ENCODE measurements around the gene DESI2.
"Not testable (repeated sequence)": the region's sequence is repeated elsewhere in the genome, so short reads cannot be mapped to it uniquely, and the experiment has no call there.

The DESI2 gene

GRCh38 chr1:244654108-244655038, 1.4 kb downstream of the DESI2 start:
- no peak for TF ChIP-seq CTCF (IDR thresholded peaks at IDR 0.05)
- peaks cover 26 to 32% of the 10 kb centered on the region in 2 experiments for H3K4me1 ChIP-seq (ENCODE audit: control insufficient read depth in 1 of 2, insufficient read depth in 1 of 2, low read depth in 1 of 2, low read length in 1 of 2)
- H3K9me3 ChIP-seq, result no peaks in the 10 kb centered on the region
- H3K4me3 ChIP-seq (ENCODE audit: low read depth in 1 of 2, low read length in 1 of 2), result peak overlapping the region; percentile 78 to 91
- H3K36me3 ChIP-seq, result no peaks in the 10 kb centered on the region
- peak overlapping the region; percentile 93 for H3K27ac ChIP-seq
- no peaks in the 10 kb centered on the region for H3K27me3 ChIP-seq

- H3K9me3 ChIP-seq, result no peaks in the 10 kb centered on the region
- H3K27ac ChIP-seq, result no peak overlapping the region
- no peaks in the 10 kb centered on the region for H3K36me3 ChIP-seq
- H3K27me3 ChIP-seq, result no peaks in the 10 kb centered on the region
- no peak overlapping the region for H3K4me3 ChIP-seq (ENCODE audit: low read depth in 1 of 2, low read length in 1 of 2)
- peaks cover 26 to 32% of the 10 kb centered on the region in 2 experiments for H3K4me1 ChIP-seq (ENCODE audit: control insufficient read depth in 1 of 2, insufficient read depth in 1 of 2, low read depth in 1 of 2, low read length in 1 of 2)
- no peak for TF ChIP-seq CTCF (IDR thresholded peaks at IDR 0.05)
Measured at GRCh38 chr1:244655186-244655585, 2.3 kb downstream of the DESI2 start.

- no peak for TF ChIP-seq CTCF (IDR thresholded peaks at IDR 0.05)
- H3K4me1 ChIP-seq (ENCODE audit: control insufficient read depth in 1 of 2, insufficient read depth in 1 of 2, low read depth in 1 of 2, low read length in 1 of 2), result peaks cover 20 to 26% of the 10 kb centered on the region in 2 experiments
- no peak overlapping the region for H3K4me3 ChIP-seq (ENCODE audit: low read depth in 1 of 2, low read length in 1 of 2)
- H3K9me3 ChIP-seq, result no peaks in the 10 kb centered on the region
- H3K27ac ChIP-seq, result no peak overlapping the region
- no peaks in the 10 kb centered on the region for H3K36me3 ChIP-seq
- H3K27me3 ChIP-seq, result no peaks in the 10 kb centered on the region
Measured at GRCh38 chr1:244657421-244657820, 4.5 kb downstream of the DESI2 start.

GRCh38 chr1:244659694-244660093, 6.8 kb downstream of the DESI2 start:
- no peaks in the 10 kb centered on the region for H3K27me3 ChIP-seq
- H3K27ac ChIP-seq, result no peak overlapping the region
- H3K9me3 ChIP-seq, result no peaks in the 10 kb centered on the region
- H3K36me3 ChIP-seq, result no peaks in the 10 kb centered on the region
- H3K4me1 ChIP-seq (ENCODE audit: control insufficient read depth in 1 of 2, insufficient read depth in 1 of 2, low read depth in 1 of 2, low read length in 1 of 2), result peaks cover 5 to 12% of the 10 kb centered on the region in 2 experiments
- no peak overlapping the region for H3K4me3 ChIP-seq (ENCODE audit: low read depth in 1 of 2, low read length in 1 of 2)
- no peak for TF ChIP-seq CTCF (IDR thresholded peaks at IDR 0.05)

DNA sequence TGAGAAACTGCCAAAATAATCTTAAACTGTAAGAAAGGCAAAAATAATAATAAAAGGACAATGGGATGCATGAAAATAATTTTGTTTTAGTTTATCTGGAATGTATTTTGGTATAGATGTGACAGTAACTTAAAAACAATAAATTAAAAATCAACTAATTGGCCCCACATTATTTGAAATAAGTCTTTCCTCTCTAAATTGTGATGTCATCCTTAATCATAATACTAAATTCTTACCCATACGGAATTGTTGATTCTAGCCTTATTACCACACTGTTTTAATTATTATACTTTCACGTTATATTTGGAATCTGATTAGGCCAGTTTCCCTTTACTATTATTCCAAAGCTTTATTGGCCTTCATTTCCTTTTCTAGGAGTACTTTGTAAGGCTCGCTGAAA, 7.7 kb downstream of the DESI2 start:
- no peak overlapping the region for H3K27ac ChIP-seq
- no peaks in the 10 kb centered on the region for H3K27me3 ChIP-seq
- no peaks in the 10 kb centered on the region for H3K9me3 ChIP-seq
- no peaks in the 10 kb centered on the region for H3K36me3 ChIP-seq
- H3K4me1 ChIP-seq (ENCODE audit: control insufficient read depth in 1 of 2, insufficient read depth in 1 of 2, low read depth in 1 of 2, low read length in 1 of 2), result peaks cover 0 to 10% of the 10 kb centered on the region in 2 experiments
- no peak overlapping the region for H3K4me3 ChIP-seq (ENCODE audit: low read depth in 1 of 2, low read length in 1 of 2)
- no peak for TF ChIP-seq CTCF (IDR thresholded peaks at IDR 0.05)

DNA sequence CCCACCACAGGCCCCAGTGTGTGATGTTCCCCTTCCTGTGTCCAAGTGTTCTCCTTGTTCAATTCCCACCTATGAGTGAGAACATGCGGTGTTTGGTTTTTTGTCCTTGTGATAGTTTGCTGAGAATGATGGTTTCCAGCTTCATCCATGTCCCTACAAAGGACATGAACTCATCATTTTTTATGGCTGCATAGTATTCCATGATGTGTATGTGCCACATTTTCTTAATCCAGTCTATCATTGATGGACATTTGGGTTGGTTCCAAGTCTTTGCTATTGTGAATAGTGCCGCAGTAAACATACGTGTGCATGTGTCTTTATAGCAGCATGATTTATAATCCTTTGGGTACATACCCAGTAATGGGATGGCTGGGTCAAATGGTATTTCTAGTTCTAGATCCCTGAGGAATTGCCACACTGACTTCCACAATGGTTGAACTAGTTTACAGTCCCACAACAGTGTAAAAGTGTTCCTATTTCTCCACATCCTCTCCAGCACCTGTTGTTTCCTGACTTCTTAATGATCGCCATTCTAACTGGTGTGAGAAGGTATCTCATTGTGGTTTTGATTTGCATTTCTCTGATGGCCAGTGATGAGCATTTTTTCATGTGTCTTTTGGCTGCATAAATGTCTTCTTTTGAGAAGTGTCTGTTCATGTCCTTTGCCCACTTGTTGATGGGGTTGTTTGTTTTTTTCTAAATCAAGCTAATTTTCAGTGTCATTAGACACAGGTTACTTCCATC, 8.8 kb downstream of the DESI2 start:
- not testable (repeated sequence) for H3K27ac ChIP-seq; H3K4me3 ChIP-seq (ENCODE audit: low read depth in 1 of 2, low read length in 1 of 2); H3K36me3 ChIP-seq; H3K9me3 ChIP-seq; H3K27me3 ChIP-seq
- H3K4me1 ChIP-seq (ENCODE audit: control insufficient read depth in 1 of 2, insufficient read depth in 1 of 2, low read depth in 1 of 2, low read length in 1 of 2), result peaks cover 0 to 15% of the 10 kb centered on the region in 2 experiments
